ENCODE data around the gene CFAP47. TPM values are rescaled to one million over a fixed set of nuclear protein-coding genes. Genes with fewer than 3 reads are reported as not detected.

Gene CFAP47
- total RNA-seq, 1 donor from 2014 or later: not detected

DNA sequence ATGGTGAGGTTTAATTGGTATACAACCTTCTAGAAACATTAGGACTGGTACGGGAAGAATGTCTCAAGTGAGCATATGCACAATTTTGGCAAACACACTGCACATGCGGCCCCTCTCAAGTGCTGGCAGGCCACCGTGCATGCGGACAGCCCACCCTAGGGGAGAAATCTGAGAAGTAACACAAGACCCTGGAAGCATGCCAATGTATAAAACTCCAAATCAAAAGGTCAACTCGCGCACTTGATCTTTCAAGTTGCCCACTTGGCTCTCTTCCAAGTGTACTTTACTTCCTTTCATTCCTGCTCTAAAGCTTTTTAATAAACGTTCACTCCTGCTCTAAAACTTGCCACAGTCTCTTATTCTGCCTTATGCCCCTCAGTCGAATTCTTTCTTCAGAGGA, 488.3 kb downstream of the CFAP47 start:
- ATAC-seq: no peak

DNA sequence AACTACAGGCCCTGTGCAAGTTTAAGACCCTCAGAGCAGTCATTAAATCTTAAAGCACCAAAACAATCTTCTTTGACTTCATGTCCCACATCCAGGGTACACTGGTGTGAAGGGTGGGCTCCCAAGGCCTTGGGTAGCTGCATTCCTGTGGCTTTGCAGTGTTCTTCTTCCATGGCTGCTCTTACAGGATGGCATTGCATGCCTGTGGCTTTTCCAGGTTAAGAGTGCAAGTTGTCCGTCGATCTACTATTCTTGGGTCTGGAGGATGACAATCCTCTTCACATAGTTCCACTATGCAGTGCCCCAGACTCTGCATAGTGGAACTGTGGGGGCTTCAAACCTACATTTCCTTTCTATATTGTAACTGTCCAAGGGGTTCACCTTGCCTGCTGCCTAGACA, 494.5 kb downstream of the CFAP47 start:
- no peak for ATAC-seq
- H3K9me3 ChIP-seq: no peaks in the 10 kb centered on the region
- no peak for TF ChIP-seq CTCF (IDR thresholded peaks at IDR 0.05)
- no peak overlapping the region for H3K27ac ChIP-seq
- no peak overlapping the region for H3K4me3 ChIP-seq
- H3K36me3 ChIP-seq: no peaks in the 10 kb centered on the region
- no peaks in the 10 kb centered on the region for H3K4me1 ChIP-seq
- H3K27me3 ChIP-seq: no peaks in the 10 kb centered on the region
- no peak for DNase-seq
- intact Hi-C loops (cut with DNase I): no loop called here

More for the DNA sequence above, 488.3 kb downstream of the CFAP47 start:
- Histone ChIP-seq H3K4me1 (no peaks in the 10 kb centered on the region), H3K27ac (no peak overlapping the region), H3K4me3 (no peak overlapping the region), H3K9me3 (no peaks in the 10 kb centered on the region), H3K27me3 (no peaks in the 10 kb centered on the region), H3K36me3 (no peaks in the 10 kb centered on the region)
- DNase-seq: no peak
- no peak for TF ChIP-seq CTCF (IDR thresholded peaks at IDR 0.05)
- intact Hi-C loops (cut with DNase I): no loop called here

DNA sequence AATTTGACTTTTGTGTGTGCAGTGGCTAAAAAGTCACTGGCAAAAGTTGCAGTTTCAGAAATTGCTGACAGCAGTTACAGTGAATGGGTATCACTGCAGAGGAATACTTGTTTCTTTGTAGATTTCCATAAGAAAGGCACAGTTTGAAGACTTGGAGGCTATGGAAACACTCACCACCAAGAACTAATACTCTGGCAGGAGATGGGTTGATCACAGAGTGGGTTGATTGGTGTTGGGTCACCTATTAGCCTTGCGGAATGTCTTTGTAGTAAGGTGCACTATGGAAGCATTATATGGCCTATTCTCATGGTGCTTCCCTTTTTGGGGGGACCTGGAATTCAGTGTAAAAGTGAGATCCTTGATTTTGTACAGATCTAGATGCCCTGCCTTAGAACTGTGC, 502.8 kb downstream of the CFAP47 start:
- no peak overlapping the region for H3K4me3 ChIP-seq
- H3K9me3 ChIP-seq: no peaks in the 10 kb centered on the region
- ATAC-seq (no peak), DNase-seq (no peak)
- intact Hi-C loops (cut with DNase I): no loop called here
- H3K27ac ChIP-seq: no peak overlapping the region
- no peaks in the 10 kb centered on the region for H3K36me3 ChIP-seq
- no peak for TF ChIP-seq CTCF (IDR thresholded peaks at IDR 0.05)
- H3K4me1 ChIP-seq: no peaks in the 10 kb centered on the region
- no peaks in the 10 kb centered on the region for H3K27me3 ChIP-seq

- no peak for TF ChIP-seq CTCF (IDR thresholded peaks at IDR 0.05)
- Histone ChIP-seq H3K4me1 (no peaks in the 10 kb centered on the region), H3K36me3 (no peaks in the 10 kb centered on the region), H3K4me3 (no peak overlapping the region), H3K27me3 (no peaks in the 10 kb centered on the region), H3K27ac (no peak overlapping the region), H3K9me3 (no peaks in the 10 kb centered on the region)
- intact Hi-C loops (cut with DNase I): no loop called here
- no peak for ATAC-seq
- no peak for DNase-seq
These were observed 512.3 kb downstream of the CFAP47 start for GRCh38 chrX:36431819-36432218.

GRCh38 chrX:36434522-36434921, 515.0 kb downstream of the CFAP47 start:
- DNase-seq (no peak), ATAC-seq (no peak)
- Histone ChIP-seq H3K36me3 (no peaks in the 10 kb centered on the region), H3K4me3 (no peak overlapping the region), H3K27ac (no peak overlapping the region), H3K9me3 (no peaks in the 10 kb centered on the region), H3K4me1 (no peaks in the 10 kb centered on the region), H3K27me3 (no peaks in the 10 kb centered on the region)
- no peak for TF ChIP-seq CTCF (IDR thresholded peaks at IDR 0.05)
- intact Hi-C loops (cut with DNase I): no loop called here

Other genes starting within 250 kb of the CFAP47 start
- not detected for gene MAGEB16, start 121.4 kb upstream of the CFAP47 start, total RNA-seq